Keratinocyte (primary cell): Measurements from ENCODE around the gene PTPRD. TPM values are rescaled to one million over a fixed set of nuclear protein-coding genes. Genes with fewer than 3 reads are reported as not detected.

Experiments
- DNase-seq: peaks from one replicate; pipeline ENCODE4 v3.0.0-alpha.2; 2011; ENCODE audit warnings: low read depth, missing footprints, low spot score
- FAIRE-seq: peaks from 2 replicates; lab custom pipeline; 2011; peaks lifted over from hg19 to GRCh38; lab: Jason Lieb, UNC
- H2AFZ ChIP-seq: 2 replicates; pipeline ENCODE4 v1.6.0; 2012; ENCODE audit warnings: low read length, control low read depth, inconsistent platforms; ENCODE audit not compliant: control insufficient read depth
- H3K27ac ChIP-seq: 2 replicates; pipeline ENCODE4 v1.5.1; 2011; ENCODE audit warnings: low read length; ENCODE audit not compliant: control insufficient read depth, insufficient read depth
- H3K27me3 ChIP-seq: 3 replicates; pipeline ENCODE4 v1.6.0; 2011; ENCODE audit warnings: low read length; ENCODE audit not compliant: control insufficient read depth, insufficient read depth; ENCODE audit errors: extremely low read depth
- H3K36me3 ChIP-seq, 2 experiments: 2 replicates in 1 of 2; 3 replicates in 1 of 2; pipeline ENCODE4 v1.5.1; 2011; ENCODE audit warnings: low read length in 2 of 2, mild to moderate bottlenecking in 1 of 2; ENCODE audit not compliant: control insufficient read depth in 2 of 2, insufficient read depth in 2 of 2; ENCODE audit errors: extremely low read depth in 1 of 2
- H3K4me1 ChIP-seq: 3 replicates; pipeline ENCODE4 v1.5.1; 2011; ENCODE audit warnings: low read length; ENCODE audit not compliant: control insufficient read depth, insufficient read depth; ENCODE audit errors: extremely low read depth
- H3K4me2 ChIP-seq: 3 replicates; pipeline ENCODE4 v1.6.0; 2011; ENCODE audit warnings: low read depth, low read length; ENCODE audit not compliant: control insufficient read depth, insufficient read depth; ENCODE audit errors: extremely low read depth
- H3K4me3 ChIP-seq, 3 experiments: fragments of 200-600 bp in 1 of 3; sonication (generic) in 1 of 3; 2 replicates in 2 of 3; 3 replicates in 1 of 3; pipeline ENCODE4 v1.5.1; 2011 to 2016; ENCODE audit warnings: low read length in 3 of 3, mild to moderate bottlenecking in 3 of 3, control low read depth in 2 of 3, inconsistent platforms in 1 of 3, low read depth in 1 of 3, mixed read lengths in 1 of 3, mixed run types in 1 of 3, moderate library complexity in 1 of 3; ENCODE audit not compliant: control insufficient read depth in 2 of 3, insufficient read depth in 2 of 3; ENCODE audit errors: extremely low read depth in 1 of 3
- H3K79me2 ChIP-seq: 2 replicates; pipeline ENCODE4 v1.6.0; 2012; ENCODE audit warnings: low read length; ENCODE audit not compliant: control insufficient read depth, insufficient read depth
- H3K9ac ChIP-seq: 3 replicates; pipeline ENCODE4 v1.6.0; 2011; ENCODE audit warnings: low read length; ENCODE audit not compliant: control insufficient read depth, insufficient read depth; ENCODE audit errors: extremely low read depth
- H3K9me1 ChIP-seq: 3 replicates; pipeline ENCODE4 v1.6.0; 2011; ENCODE audit warnings: low read length; ENCODE audit not compliant: control insufficient read depth, insufficient read depth; ENCODE audit errors: extremely low read depth
- H3K9me3 ChIP-seq: 2 replicates; pipeline ENCODE4 v1.5.1; 2012; ENCODE audit warnings: low read depth, low read length; ENCODE audit not compliant: control insufficient read depth
- H4K20me1 ChIP-seq: 3 replicates; pipeline ENCODE4 v1.6.0; 2011; ENCODE audit warnings: low read length; ENCODE audit not compliant: control insufficient read depth, insufficient read depth; ENCODE audit errors: extremely low read depth
- CTCF ChIP-seq, 3 experiments: IDR thresholded peaks in 1 of 3; conservative IDR thresholded peaks in 1 of 3; optimal IDR thresholded peaks in 1 of 3; 2 replicates in 2 of 3; 3 replicates in 1 of 3; pipeline versions ENCODE3 to v1.5.1; 2011; ENCODE audit warnings: low read length in 3 of 3, mild to moderate bottlenecking in 3 of 3, moderate library complexity in 2 of 3, control low read depth in 1 of 3, inconsistent platforms in 1 of 3; ENCODE audit not compliant: insufficient read depth in 2 of 3; ENCODE audit errors: extremely low read depth in 1 of 3
- EZH2 ChIP-seq: IDR thresholded peaks from one replicate; pipeline ENCODE4 v1.6.1; 2012; ENCODE audit warnings: inconsistent platforms, mild to moderate bottlenecking, low read length, moderate library complexity
- dilution Hi-C: fragments of 300-500 bp; cut with MboI; formaldehyde crosslinking; loops from one replicate; pipeline ENCODE4 v1.7.0; 2020; ENCODE audit warnings: low sequenced_read_pairs; ENCODE audit not compliant: extremely low pct_ligation_motif_present
- polyA plus RNA-seq, 5 experiments: library from polyadenylated mRNA; depleted of rRNA in 3 of 5; stranded (reverse) in 3 of 5; stranded (forward) in 1 of 5; unstranded in 1 of 5; fragments of >200 nt; gene quantifications; 1 replicate in 1 of 5; 2 replicates in 3 of 5; 3 replicates in 1 of 5; pipeline versions ENCODE4 v1.2.1 to v1.2.3, GENCODE V29; 2011 to 2012; ENCODE audit warnings: missing spikeins in 2 of 5, low read depth in 1 of 5, low replicate concordance in 1 of 5

Gene PTPRD
- polyA plus RNA-seq, 1 donor (not counting 4 experiments of a cell fraction or from before 2014, with no cell fraction given): 0.10 TPM

GRCh38 chr9:9117866-9118265, 1494.9 kb downstream of the PTPRD start:
- Histone ChIP-seq H2AFZ (no peak overlapping the region), H3K9me3 (no peaks in the 10 kb centered on the region), H3K9ac (no peak overlapping the region), H3K27me3 (no peaks in the 10 kb centered on the region), H3K79me2 (no peaks in the 10 kb centered on the region), H4K20me1 (no peaks in the 10 kb centered on the region), H3K4me1 (no peaks in the 10 kb centered on the region), H3K9me1 (no peaks in the 10 kb centered on the region), H3K36me3 (no peaks in the 10 kb centered on the region), H3K4me3 (no peak overlapping the region), H3K27ac (no peak overlapping the region), H3K4me2 (no peak overlapping the region)
- FAIRE-seq (no peak), DNase-seq (no peak)
- TF ChIP-seq CTCF (optimal IDR thresholded peaks at IDR 0.05 in 1 of 3, IDR thresholded peaks at IDR 0.05 in 1 of 3, conservative IDR thresholded peaks at IDR 0.05 in 1 of 3; ENCODE audit: extremely low read depth in 1 of 3, insufficient read depth in 2 of 3, low read length in 3 of 3): no peak
- TF ChIP-seq EZH2: no peak
- dilution Hi-C loops: no loop called here

- no peaks in the 10 kb centered on the region for H3K36me3 ChIP-seq
- dilution Hi-C loops: no loop called here
- no peak overlapping the region for H3K9ac ChIP-seq
- no peak overlapping the region for H3K27ac ChIP-seq
- H3K4me3 ChIP-seq: no peak overlapping the region
- H3K9me3 ChIP-seq: no peaks in the 10 kb centered on the region
- H3K27me3 ChIP-seq: no peaks in the 10 kb centered on the region
- no peak for TF ChIP-seq CTCF (optimal IDR thresholded peaks at IDR 0.05 in 1 of 3, IDR thresholded peaks at IDR 0.05 in 1 of 3, conservative IDR thresholded peaks at IDR 0.05 in 1 of 3; ENCODE audit: extremely low read depth in 1 of 3, insufficient read depth in 2 of 3, low read length in 3 of 3)
- TF ChIP-seq EZH2: no peak
- no peaks in the 10 kb centered on the region for H3K9me1 ChIP-seq
- no peaks in the 10 kb centered on the region for H4K20me1 ChIP-seq
- no peaks in the 10 kb centered on the region for H3K79me2 ChIP-seq
- no peak for FAIRE-seq
- no peak for DNase-seq
- H3K4me2 ChIP-seq: no peak overlapping the region
- no peaks in the 10 kb centered on the region for H3K4me1 ChIP-seq
- no peak overlapping the region for H2AFZ ChIP-seq
These were observed 1500.6 kb downstream of the PTPRD start for GRCh38 chr9:9112001-9112720.
